Measurements from ENCODE around the gene FOXD4L3.
"Not testable (repeated sequence)": the region's sequence is repeated elsewhere in the genome, so short reads cannot be mapped to it uniquely, and the experiment has no call there.

FOXD4L3 gene

DNA sequence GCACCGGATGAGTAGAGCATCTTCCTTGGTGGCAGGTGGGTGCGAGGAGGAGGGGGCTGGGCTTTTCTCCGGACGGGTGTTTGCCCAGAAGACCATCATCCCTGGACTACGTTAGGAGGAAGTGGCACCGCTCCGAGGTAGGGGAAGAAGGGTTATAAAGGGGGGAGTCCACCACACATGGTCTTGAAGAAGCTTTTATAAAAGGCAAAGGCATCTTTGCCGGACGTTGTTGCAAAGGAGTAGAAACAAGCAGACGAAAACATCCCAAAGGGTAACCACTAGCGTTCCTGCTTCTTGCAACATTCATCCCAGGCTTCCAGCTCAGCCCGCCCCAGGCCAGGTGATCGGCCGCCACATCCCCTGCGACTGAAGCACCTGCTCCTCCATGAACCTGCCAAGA lies at the start of gene FOXD4L3:
Gene FOXD4L3, plus strand, starts transcription at position 301 of the 400 bp plus-strand sequence. Its CDS starts 85 bp downstream, at position 386.
- H3K27me3 ChIP-seq (ENCODE audit: insufficient read depth, low read length) = peaks cover 18% of the 10 kb centered on the region
- H3K27ac ChIP-seq (ENCODE audit: low read length); H3K4me1 ChIP-seq (ENCODE audit: insufficient read depth, low read length); H3K9me3 ChIP-seq (ENCODE audit: insufficient read depth, low read depth, low read length); H3K36me3 ChIP-seq (ENCODE audit: insufficient read depth, low read depth, low read length); H3K9ac ChIP-seq (ENCODE audit: low read depth, low read length); H3K4me3 ChIP-seq (ENCODE audit: low read length): not testable (repeated sequence)

DNA sequence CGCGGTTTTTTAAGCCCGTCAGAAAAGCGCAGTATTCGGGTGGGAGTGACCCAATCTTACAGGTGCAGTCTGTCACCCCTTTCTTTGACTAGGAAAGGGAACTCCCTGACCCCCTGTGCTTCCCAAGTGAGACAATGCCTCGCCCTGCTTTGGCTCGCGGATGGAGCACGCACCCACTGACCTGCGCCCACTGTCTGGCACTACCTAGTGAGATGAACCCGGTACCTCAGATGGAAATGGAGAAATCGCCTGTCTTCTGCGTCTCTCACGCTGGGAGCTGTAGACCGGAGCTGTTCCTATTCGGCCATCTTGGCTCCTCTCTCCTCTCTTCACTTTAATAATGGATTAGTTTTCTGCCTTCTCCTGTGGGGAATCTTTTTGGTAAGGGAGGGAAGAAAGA lies 21.6 kb upstream of the FOXD4L3 start:
- not testable (repeated sequence) for H3K27ac ChIP-seq (ENCODE audit: low read length); H3K9me3 ChIP-seq (ENCODE audit: insufficient read depth, low read depth, low read length); H3K4me3 ChIP-seq (ENCODE audit: low read length); H3K36me3 ChIP-seq (ENCODE audit: insufficient read depth, low read depth, low read length); H3K9ac ChIP-seq (ENCODE audit: low read depth, low read length); H3K27me3 ChIP-seq (ENCODE audit: insufficient read depth, low read length); H3K4me1 ChIP-seq (ENCODE audit: insufficient read depth, low read length)

DNA sequence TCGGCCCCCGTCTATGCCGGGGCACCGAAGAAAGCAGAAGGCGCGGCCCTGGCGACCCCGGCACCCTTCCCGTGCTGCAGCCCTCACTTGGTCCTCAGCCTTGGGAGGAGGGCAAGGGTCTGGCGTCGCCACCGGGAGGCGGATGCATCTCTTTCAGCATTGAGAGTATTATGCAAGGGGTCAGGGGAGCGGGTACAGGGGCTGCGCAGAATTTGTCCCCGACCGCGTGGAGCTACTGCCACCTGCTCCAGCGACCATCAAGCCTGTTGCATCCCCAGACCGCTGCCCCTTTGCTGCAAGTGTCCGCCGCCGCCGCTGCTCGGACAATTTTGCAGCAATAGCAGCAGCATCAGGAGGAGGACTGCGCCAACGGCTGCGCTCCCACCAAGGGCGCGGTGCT lies 1.1 kb downstream of the FOXD4L3 start:
- H3K4me3 ChIP-seq (ENCODE audit: low read length); H3K9me3 ChIP-seq (ENCODE audit: insufficient read depth, low read depth, low read length); H3K9ac ChIP-seq (ENCODE audit: low read depth, low read length); H3K4me1 ChIP-seq (ENCODE audit: insufficient read depth, low read length); H3K36me3 ChIP-seq (ENCODE audit: insufficient read depth, low read depth, low read length); H3K27ac ChIP-seq (ENCODE audit: low read length): not testable (repeated sequence)
- peaks cover 22% of the 10 kb centered on the region for H3K27me3 ChIP-seq (ENCODE audit: insufficient read depth, low read length)

DNA sequence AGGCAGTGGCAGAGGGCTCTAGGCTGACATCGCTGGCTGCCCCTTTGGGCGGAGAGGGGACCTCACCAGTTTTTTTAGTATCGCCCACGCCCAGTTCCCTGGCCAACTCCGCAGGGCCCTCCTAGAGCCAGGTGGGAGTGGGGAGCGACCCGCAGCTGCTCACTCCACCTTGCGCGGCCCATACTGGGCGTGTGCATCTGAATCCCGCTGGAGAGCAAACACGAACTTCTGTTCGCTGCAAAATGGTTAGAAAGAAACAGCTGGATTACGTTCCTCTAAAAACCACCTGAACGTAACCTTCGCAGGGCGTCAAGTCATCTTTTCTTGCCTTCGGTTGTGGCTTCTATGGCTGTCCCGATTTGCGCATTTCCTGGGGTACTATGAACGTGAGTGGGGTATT lies 1.5 kb downstream of the FOXD4L3 start:
- not testable (repeated sequence) for H3K4me1 ChIP-seq (ENCODE audit: insufficient read depth, low read length); H3K9ac ChIP-seq (ENCODE audit: low read depth, low read length); H3K27ac ChIP-seq (ENCODE audit: low read length); H3K9me3 ChIP-seq (ENCODE audit: insufficient read depth, low read depth, low read length); H3K4me3 ChIP-seq (ENCODE audit: low read length); H3K36me3 ChIP-seq (ENCODE audit: insufficient read depth, low read depth, low read length)
- H3K27me3 ChIP-seq (ENCODE audit: insufficient read depth, low read length) = peaks cover 22% of the 10 kb centered on the region

DNA sequence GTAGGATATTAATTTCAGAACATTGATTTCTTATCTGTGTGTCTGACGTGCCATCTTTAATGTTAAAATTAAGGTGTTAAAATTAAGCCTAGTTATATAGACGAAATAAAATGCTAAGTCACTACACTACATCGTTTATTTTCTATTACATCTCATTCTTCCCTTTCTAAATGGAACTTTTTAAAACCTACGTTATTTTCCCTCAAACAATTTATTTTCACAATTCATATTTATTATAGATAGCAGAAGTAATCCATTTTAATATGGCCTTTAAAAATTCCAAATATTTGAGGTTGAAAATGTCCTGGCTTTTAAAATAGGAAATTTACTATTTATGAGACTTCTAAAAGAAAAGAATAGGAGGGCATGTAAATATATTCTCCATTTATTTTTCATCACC lies 2.1 kb downstream of the FOXD4L3 start:
- not testable (repeated sequence) for H3K27ac ChIP-seq (ENCODE audit: low read length); H3K9ac ChIP-seq (ENCODE audit: low read depth, low read length); H3K9me3 ChIP-seq (ENCODE audit: insufficient read depth, low read depth, low read length); H3K36me3 ChIP-seq (ENCODE audit: insufficient read depth, low read depth, low read length); H3K4me1 ChIP-seq (ENCODE audit: insufficient read depth, low read length); H3K4me3 ChIP-seq (ENCODE audit: low read length)
- H3K27me3 ChIP-seq (ENCODE audit: insufficient read depth, low read length) = peaks cover 22% of the 10 kb centered on the region

DNA sequence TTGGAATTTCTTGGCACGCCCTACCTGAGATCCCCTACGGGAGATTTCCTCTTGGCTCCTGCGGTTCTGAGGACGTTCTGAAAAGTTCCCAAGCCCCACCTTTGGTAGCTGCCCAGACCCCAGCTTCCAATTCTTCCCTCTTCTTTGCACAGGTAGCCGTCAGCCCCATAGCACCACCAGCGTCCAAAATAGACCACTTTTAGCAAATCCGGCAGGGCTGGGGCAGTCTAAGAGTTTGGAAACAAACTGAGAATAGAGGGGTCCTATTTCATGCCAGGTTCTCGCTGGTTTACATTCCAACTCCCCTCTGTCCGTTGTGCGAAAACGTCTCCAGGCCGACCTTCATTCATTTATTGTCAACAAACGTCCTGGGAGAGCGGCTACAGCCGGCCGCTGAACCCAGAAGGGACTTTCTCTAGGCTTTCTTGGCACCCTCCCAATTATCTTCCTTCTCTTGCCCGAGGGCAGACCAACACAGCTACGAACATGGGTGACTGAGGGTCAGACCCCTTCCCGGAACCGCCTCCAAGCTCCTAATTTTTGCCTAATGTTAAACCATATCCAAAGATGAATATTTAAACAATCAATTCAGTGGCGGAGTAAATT lies 3.1 kb downstream of the FOXD4L3 start:
- H3K27me3 ChIP-seq (ENCODE audit: insufficient read depth, low read length) = peaks cover 22% of the 10 kb centered on the region
- not testable (repeated sequence) for H3K9me3 ChIP-seq (ENCODE audit: insufficient read depth, low read depth, low read length); H3K9ac ChIP-seq (ENCODE audit: low read depth, low read length); H3K4me3 ChIP-seq (ENCODE audit: low read length); H3K36me3 ChIP-seq (ENCODE audit: insufficient read depth, low read depth, low read length); H3K4me1 ChIP-seq (ENCODE audit: insufficient read depth, low read length); H3K27ac ChIP-seq (ENCODE audit: low read length)

DNA sequence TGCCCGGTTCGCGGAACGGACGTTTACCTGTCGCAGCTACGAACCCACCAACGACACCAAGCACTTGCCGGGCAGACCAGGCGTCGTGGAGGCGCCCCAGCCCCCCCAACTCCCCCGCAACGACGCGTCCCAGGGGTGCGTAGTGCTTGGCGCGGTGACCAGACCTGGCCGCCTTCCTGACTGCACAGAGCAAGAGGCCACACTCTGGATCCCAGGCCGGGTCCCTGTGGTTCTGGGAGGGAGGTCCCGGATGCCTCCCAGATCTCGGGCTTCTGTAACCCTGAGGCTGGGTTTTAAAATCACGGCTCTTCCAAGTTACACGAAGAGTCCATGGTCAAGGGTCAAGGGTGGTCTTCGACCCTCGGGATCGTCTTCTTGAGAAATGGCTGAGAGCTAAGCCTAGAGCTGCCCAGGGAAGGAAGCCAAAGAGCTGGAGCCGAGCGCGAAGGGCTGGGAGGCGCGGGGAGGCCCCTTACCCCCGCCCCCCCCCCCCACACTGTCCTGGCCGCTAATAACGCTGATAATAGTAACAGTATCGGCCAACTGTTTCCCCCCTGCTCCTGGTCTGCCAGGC lies 3.8 kb downstream of the FOXD4L3 start:
- not testable (repeated sequence) for H3K9me3 ChIP-seq (ENCODE audit: insufficient read depth, low read depth, low read length); H3K4me1 ChIP-seq (ENCODE audit: insufficient read depth, low read length); H3K9ac ChIP-seq (ENCODE audit: low read depth, low read length); H3K4me3 ChIP-seq (ENCODE audit: low read length); H3K27ac ChIP-seq (ENCODE audit: low read length); H3K36me3 ChIP-seq (ENCODE audit: insufficient read depth, low read depth, low read length)
- H3K27me3 ChIP-seq (ENCODE audit: insufficient read depth, low read length) = peaks cover 25% of the 10 kb centered on the region

DNA sequence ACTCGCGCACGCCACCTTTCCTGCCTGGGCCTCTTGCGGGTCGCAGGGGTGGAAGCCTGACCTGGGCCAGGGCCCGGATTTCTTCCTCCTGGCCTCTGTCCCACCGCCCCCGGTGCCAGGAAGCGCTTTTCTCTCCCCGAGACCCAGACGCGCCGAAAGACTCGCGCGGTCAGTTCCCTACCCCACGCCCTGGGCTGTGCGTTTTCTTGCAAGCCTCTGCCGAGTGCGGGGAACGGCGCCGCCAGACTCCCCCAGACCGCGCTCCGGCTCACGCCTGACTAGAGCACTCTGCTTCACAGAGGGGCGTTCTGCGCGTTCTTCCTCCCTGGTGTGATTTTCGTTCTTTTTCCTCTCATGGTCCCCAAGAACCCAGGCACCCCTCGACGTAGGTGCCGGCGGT lies 4.5 kb downstream of the FOXD4L3 start:
- not testable (repeated sequence) for H3K9me3 ChIP-seq (ENCODE audit: insufficient read depth, low read depth, low read length); H3K36me3 ChIP-seq (ENCODE audit: insufficient read depth, low read depth, low read length); H3K4me3 ChIP-seq (ENCODE audit: low read length); H3K27ac ChIP-seq (ENCODE audit: low read length); H3K4me1 ChIP-seq (ENCODE audit: insufficient read depth, low read length); H3K9ac ChIP-seq (ENCODE audit: low read depth, low read length)
- peaks cover 30% of the 10 kb centered on the region for H3K27me3 ChIP-seq (ENCODE audit: insufficient read depth, low read length)

DNA sequence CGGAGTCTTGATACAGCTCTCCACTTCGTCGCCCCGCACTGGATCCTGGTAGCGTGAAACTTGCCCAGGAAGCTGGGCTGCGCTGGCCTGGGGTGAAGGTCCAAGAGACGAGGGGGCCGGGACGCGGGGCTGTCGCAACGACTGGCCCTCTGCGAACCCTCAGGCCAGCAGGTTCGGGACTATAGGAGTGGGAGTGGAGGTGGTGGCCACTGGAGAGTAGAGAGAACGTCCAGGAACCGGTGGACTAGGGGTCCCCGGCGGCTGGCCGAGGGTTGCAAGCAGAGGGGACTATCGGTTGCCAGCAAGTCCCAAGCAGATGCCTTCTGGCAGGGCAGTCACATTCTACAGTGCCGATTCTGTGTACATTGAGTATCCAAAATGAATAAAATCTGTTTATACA lies 5.0 kb downstream of the FOXD4L3 start:
- H3K4me1 ChIP-seq (ENCODE audit: insufficient read depth, low read length) = not testable (repeated sequence)

DNA sequence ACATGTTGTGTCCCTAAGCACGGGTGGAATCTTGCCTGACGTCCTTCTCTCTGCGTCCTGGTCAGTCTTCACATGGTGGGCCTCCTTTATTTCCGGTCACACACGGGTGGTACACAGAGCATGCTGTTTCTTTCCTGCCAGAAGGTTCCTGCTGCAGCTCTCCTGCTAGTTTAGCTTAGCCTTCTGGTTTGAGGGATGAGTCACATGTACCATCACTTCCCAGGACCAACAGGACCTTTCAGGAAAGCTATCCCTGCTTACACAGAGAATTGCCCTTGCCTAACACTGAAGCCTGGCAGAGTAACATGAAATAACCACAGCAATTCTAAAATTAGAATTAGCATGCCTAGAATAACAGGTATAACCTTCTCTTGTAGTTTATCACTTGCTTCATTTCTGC lies 8.5 kb downstream of the FOXD4L3 start:
- H3K9me3 ChIP-seq (ENCODE audit: insufficient read depth, low read depth, low read length); H3K9ac ChIP-seq (ENCODE audit: low read depth, low read length); H3K27ac ChIP-seq (ENCODE audit: low read length); H3K4me3 ChIP-seq (ENCODE audit: low read length); H3K36me3 ChIP-seq (ENCODE audit: insufficient read depth, low read depth, low read length); H3K4me1 ChIP-seq (ENCODE audit: insufficient read depth, low read length): not testable (repeated sequence)
- H3K27me3 ChIP-seq (ENCODE audit: insufficient read depth, low read length) = peaks cover 29% of the 10 kb centered on the region

More for the DNA sequence above, 5.0 kb downstream of the FOXD4L3 start:
- H3K9ac ChIP-seq (ENCODE audit: low read depth, low read length); H3K4me3 ChIP-seq (ENCODE audit: low read length); H3K9me3 ChIP-seq (ENCODE audit: insufficient read depth, low read depth, low read length); H3K27ac ChIP-seq (ENCODE audit: low read length); H3K36me3 ChIP-seq (ENCODE audit: insufficient read depth, low read depth, low read length): not testable (repeated sequence)
- peaks cover 30% of the 10 kb centered on the region for H3K27me3 ChIP-seq (ENCODE audit: insufficient read depth, low read length)

DNA sequence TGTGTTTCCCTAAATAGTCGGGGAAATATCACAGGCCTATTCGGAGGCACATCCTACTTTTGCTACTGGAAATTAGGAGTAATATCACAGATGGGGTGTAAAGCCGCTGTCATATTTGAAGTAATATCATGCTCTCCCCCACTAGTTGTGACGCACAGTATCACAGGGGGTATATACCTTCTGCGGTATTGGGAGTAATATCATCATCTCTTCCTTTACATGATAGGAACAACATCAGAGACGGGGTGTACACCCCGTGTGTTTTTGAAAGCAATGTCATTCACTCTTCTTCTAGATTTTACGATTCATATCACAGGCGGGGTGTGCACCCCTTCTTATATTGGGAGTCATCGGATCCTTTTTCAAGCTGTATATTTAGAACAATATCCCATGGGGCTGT lies 15.5 kb downstream of the FOXD4L3 start:
- H3K27me3 ChIP-seq (ENCODE audit: insufficient read depth, low read length) = peaks cover 14% of the 10 kb centered on the region; the same call in 1 of the 2 replicates
- H3K9ac ChIP-seq (ENCODE audit: low read depth, low read length); H3K4me1 ChIP-seq (ENCODE audit: insufficient read depth, low read length); H3K9me3 ChIP-seq (ENCODE audit: insufficient read depth, low read depth, low read length); H3K27ac ChIP-seq (ENCODE audit: low read length); H3K36me3 ChIP-seq (ENCODE audit: insufficient read depth, low read depth, low read length); H3K4me3 ChIP-seq (ENCODE audit: low read length): not testable (repeated sequence)

DNA sequence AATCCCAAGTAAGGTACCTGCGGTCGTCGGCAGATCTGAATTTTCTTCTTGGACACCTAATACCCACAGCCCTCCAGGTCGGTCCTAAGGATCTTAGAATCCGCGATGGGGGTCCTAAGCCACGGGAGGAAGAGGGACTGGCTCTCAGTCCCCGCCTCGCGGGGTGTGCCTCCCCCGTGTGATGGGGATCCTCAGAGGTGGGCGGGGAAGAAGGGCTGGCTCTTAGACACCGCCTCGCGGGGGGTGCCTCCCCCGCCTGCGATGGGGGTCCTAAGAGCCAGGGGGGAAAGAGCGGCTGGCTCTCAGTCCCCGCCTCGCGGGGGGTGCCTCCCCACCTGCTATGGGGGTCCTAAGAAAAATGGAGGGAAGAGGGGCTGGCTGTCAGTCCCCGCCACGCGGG lies 21.1 kb downstream of the FOXD4L3 start:
- H3K9me3 ChIP-seq (ENCODE audit: insufficient read depth, low read depth, low read length); H3K9ac ChIP-seq (ENCODE audit: low read depth, low read length); H3K27me3 ChIP-seq (ENCODE audit: insufficient read depth, low read length); H3K4me1 ChIP-seq (ENCODE audit: insufficient read depth, low read length); H3K4me3 ChIP-seq (ENCODE audit: low read length); H3K27ac ChIP-seq (ENCODE audit: low read length); H3K36me3 ChIP-seq (ENCODE audit: insufficient read depth, low read depth, low read length): not testable (repeated sequence)

Data from iPS-20b (cell line).